Measurements from ENCODE around the gene COPZ1.

COPZ1 gene

DNA sequence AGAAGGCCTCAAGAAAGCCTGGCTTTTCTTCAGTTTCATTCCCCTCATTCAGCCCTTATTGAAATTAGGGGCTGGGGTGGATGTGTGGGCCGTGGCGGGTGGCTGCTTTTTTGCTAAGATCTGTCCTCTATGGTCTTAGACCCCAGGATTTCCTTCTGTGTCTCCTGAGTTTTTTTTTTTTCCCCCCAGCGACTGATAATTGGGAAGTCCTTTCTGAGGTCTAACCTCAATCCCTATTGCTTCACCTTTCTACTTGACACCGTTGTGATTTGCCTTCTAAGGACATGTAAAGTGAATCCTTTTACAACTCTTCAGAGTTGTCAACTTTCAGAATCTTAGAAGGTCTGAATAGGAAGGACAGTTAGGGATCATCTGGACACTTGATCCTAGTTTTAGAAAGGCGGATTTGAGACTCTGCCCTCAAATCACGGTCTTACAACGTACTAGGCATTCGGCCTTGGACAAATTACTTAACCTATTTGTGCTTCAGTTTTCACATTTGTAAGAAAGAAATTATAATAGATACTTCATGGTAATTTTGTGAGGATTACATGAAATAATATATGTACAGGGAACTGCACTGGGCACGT is 34.9 kb downstream of the COPZ1 start:
- DNase-seq, result no peak

DNA sequence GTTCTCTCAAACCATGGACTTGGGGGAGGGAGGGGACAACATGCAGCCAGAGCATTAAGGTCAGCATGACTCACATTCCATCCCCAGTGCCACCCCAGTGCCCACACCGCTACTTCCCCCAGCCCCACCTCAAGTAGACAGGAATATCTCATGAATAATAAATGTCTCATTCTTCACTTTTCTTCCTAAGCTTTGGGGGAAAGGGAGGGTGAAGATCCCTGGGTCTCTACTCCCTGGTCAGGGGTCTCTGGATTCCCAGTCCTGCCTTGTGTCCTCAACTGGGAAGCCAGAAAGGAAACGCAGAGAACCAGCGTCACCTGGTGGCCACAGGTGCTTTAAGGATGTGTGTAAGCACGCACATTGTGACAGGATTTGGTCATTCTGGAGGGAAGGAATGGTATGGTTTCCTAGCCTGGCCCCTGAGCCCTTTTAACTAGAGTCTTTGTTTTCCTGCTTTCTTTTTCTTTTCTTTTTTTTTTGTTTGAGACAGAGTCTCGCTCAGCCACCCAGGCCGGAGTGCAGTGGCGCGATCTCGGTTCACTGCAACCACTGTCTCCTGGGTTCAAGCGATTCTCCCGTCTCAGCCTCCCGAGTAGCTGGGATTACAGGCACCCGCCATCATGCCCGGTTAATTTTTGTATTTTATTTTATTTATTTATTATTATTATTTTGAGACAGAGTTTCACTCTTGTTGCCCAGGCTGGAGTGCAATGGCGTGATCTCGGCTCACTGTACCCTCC is 36.0 kb downstream of the COPZ1 start:
- DNase-seq, result peak; percentile 52 to 56

DNA sequence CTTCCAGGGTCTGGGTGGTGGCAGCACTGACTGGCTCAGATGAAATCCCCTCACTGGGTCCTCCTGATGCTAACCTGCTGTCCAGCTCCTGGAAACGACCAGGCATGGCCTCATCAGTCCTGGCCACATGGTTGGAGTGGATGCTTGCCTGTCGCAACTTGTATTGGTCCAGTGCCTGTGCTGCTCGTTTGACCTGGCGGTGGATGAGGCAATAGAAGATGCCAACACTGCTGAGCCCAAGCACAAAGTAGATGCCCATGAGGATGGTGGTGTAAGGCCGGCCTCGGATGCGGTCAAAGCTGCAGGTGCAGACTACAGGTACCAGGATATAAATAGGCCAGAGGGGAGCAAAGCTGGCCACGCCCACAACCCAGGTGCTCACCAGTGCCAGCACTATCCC is 38.1 kb downstream of the COPZ1 start:
- no peak for DNase-seq

DNA sequence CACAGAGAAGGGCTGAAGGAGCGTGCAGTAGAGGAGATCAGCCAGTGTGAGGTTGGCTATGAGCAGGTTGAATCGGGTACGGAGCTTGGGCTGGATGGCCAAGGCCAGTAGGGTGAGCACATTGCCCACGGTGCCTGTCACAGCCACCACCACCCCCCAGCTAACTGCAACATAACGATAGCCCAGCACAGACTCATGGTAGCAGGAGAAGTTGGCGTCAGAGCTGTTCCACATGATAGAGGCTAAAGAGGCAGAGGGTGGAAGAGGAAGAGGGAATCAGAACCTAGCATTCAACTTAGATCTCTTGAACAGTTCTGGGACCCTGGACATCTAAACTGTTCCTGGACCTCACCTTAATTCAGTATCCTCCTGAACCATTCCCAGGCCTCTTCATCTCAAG is 38.7 kb downstream of the COPZ1 start:
- DNase-seq, result peak in 1 of 2 donors; percentile 8

DNA sequence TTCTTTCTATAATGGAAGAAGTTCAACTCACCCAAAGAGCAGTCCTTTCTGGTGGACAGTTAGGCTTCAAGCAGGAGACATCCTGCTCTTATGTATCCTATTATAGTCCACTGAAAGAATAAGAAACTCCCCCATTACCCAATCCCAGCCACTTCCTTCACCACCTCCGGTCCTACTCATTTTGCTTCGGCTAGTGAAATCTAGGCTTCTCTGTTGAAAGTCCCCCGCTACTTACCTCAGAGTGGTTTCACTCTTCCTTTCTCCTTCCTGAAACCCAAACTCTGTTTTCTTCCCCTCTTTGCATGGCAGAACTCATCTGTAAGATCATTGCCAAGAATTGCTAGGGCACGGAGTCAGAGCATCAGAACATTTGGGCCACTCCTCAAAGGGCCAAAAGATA is 39.5 kb downstream of the COPZ1 start, which contains the start of gene GPR84:
TSS of gene GPR84 (minus strand) at position 74 of the 400 bp plus-strand sequence. CDS start 635 bp downstream, outside the sequence.
- peak; percentile 25 to 41 for DNase-seq

DNA sequence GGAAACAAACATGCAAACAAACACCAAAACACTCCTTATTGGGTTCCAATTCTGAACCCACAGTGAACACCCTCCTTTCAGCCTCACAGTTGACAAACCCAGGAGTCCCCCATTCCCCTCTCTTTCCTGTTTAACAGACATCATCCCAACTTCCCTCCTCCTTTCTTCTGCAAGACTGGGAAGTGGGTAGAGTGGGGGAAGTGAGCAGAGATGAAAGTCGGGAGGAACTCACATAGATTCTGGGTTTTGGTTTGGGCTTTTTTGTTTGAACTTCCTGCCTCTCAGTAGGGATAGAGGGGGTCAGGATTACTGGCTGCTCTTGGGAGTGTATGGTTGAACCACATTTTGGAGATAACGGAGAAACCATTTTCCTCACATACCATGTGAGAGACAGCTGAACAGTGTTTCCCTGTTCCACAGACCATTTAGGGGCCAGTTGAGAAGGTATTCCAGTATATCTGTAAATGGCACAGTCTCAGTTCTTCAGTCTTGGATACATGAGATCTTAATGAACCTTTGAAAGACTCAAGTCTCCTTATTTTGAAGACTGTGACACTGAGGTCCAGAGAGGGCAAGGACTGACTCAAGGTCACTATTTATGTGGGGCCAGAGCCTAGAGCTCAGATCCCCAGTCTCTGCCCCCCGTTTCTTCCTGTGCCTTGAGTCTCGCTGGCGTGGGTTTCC is 43.2 kb downstream of the COPZ1 start:
- DNase-seq, result no peak

DNA sequence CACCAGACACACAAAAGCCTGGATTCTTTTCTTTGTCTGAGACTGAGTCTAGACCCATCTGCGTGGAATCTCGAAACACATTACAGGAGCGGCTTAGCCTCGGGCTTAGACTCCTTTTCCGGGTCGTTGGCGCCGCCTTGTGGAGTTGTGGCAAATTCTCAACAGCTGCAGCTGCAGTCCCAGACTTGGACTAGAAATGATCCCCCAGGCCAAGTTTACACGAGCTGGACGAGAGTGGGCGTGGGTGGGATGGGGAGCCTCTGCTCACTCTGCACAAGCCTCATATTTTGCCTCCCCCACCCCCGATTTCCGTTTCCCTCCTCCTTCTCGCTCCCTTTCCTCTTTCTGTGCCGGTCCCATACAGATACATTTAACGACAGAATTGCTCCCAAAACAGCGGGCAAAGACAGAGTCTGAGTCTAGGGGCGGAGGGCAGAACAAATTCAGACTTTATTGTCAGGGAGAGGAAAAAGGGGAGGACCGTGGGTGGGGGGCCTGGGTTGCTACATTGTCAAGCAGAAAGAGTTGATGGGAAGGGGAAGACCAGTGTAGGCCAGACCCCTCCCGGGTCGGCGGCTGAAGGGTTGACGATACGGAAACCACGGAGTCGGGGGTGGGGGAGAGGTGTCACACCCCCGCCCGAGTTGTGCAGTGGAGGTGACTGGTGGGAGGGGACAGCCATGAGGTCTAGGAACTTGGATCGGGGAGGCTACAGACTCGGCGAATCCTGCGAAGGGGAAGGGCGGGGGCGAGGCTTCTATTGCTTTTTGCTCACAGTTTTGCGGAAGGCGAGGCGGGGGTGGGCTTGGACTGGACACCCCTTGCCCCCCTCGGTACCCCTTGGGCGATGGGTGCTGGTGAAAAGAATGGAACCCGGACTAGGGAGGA is 44.0 kb downstream of the COPZ1 start:
- DNase-seq, result peak; percentile 87 to 88

DNA sequence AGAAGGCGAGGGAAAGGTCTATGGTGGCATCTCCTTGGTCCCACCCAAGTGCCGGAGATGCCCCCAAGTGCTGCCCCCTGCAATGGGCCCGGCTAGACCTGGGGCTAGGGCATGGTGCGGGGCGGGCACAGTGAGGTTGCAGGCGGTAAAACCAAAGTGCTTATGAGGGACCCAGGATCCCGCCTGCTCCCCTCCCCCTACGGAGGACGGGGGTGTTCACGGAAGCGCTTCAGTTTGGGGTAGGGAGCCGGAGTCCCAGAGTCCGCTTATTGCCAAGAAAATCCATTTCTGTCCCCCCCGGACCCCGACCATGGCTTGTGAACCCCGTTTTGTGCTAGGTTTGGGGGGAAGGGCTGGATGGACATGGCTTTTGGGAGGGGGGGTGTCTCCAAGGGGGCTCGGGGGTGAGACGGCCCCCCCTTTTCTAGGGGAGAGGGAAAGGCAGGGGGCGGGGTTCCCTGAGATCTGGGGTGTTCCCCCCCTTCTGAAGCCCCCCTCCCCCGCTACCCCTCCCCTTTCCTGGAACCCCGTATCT is 44.7 kb downstream of the COPZ1 start:
- DNase-seq, result no peak

DNA sequence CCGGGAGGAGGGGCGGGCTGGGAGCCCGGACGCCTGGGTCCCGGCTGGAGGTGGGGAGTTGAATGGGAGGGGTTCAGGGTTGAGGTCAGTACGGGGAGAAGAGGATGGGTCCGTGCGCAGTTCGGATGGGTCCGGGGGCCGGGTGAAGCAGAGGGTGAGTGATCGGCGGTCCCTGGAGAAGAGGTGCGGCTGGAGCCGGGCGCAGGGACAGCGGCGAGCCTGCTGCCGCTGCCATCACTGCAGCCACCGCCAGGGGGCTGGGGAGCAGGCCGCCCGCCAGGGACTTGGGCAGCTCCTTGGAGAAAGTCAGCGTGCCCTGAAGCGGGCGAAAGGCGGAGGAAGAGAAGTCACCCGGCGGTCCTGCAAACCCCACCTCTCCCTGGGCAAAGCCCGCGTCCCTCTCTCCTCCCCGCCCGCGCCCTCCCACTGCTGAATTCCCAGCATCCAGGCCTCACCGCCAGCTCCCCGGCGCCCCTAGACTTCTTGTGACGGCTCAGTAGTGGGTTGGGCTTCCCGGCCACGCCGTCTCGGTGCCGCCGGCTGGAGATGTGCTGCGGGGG is 45.3 kb downstream of the COPZ1 start:
- DNase-seq, result peak; percentile 31 to 41

DNA sequence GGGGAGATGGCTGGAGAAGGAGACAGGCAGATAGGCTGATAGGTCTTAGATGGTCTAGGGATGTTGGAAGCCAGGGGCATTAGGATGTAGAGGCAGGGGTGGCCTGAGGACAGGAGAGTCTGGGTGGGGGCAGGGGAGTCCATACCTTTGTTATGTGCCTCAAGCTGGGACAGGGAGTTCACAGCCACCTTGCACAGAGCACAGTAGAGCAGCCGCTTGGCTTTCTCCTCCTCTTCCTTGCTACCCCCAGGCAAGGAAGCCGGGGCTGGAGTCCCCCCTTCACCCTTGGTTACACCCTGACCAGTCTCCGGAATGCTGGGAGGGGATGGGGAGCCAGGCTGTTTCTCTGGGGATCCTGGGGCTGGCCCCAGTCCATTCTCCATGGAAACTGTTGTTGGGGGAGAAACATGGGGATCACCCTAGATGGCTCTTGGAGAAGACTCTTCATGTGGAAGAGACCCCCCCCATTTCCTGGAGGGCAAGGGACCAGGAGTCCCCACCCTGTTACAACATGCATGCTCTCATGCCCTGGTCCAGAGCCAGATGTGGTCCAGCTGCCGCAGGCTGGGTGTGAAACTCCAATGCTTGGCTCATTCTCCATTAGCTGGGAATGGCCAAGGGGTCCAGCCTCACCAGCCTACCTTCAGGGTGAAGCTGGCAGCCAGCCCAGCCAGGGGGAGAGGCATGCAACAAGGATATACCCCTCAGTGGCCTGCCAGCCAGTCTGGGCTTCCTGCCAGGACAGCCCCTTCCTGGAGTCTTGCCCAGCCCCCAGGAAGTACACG is 46.6 kb downstream of the COPZ1 start:
- no peak for DNase-seq

DNA sequence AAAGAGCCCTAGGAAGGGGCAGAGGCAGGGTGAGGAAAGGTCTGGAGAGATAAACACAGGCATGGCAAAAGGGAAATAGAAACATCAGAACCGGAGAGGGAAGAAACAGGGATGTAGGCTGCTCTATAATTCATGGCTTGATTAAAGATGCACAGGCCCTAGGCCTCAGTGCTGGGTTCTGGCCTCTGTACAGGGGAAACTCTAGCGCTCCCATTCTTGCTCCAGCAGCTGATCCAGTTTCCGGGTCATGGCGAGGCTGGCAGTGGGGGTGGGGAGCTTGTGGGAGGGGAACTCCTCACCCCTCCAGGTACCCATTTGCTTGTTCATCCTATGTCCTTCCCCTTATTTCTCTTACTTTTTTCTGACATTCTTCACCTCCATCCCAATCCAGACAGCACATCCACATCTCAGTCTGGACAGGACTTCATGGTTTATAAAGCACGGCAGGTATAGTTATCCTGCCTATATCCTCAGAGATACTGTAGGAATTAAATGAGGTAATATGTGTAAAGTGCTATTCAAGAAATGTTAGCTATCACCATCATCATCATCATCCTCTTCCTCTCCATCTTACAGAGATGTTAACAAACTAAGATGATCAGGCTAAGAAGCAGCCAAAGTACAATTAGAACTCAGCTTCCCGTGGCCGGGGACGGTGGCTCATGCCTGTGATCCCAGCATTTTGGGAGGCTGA is 47.3 kb downstream of the COPZ1 start:
- no peak for DNase-seq

DNA sequence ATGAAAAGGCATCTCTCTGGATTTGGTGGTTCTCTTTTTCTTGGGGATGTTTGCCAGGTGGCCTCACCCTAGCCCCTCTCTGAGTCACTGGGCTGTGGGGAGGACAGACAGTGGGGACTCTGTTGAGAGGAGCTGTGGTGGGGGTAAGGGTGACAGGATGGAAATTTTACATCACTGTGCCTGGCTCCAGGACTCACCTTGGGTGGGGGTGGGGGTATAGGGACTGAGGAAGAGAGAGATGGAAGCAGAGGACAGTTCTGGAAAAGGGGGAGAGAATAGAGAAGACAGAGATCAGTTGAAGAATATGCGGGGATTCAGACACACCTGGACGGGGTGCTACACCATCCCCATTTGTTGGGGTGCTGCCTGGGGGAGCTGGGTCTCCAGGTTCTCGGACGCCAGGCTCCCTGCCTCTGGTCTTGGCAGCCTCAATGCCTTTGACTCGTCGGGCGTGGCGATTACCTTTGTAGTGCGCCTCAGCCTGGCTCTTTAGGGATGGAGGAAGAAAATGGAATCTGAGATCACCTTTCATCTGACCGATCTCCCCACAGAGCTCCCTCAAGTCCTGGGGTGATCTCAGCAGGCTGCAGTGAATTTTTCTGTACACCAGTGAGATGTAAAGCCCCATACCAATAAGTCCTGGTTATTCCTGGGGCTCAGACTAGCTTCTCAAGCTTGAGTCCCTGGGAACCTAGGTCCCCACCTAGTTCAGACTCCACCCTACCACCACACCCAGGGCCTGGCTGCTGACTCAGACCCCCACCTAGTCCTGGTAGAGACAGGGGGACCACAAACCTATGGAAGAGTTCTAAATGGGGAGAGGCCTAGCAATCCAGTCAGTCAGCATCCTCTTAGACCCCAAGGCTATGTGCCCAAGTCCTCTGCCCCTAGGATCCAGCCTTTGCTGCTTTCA is 49.0 kb downstream of the COPZ1 start:
- no peak for DNase-seq

DNA sequence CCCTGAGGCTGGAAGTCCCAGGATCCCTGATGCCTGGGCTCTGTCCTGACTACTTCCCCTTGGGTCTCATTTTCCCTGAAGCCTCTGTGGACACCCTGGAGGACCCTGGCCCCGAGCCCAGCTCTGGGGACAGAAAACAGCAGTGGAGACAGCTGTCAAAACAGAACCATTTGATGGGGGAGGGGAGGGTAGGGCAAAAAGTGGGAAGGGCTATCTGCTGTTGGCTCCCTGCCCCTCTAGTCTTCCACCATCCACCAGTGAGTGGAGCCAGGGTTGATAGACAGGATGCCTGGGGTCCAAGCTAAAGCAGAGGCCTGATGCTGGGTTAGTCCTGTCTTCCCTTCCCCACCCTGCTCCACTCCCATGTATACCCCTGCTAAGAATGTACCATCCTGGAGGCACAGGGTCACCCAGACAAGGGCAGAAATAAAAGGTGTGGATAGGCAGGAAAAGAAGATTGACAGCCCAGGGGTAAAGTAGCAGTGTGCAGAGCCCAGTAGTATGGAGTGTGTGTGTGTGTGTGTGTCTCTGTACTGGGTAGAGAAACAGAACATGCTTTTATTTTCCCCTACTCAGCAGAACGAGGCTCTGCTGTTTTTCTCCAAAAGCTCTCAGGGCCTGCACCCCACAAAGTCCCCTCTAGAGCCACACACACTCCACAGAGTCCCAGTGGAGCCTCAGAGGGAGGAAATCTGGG is 49.8 kb downstream of the COPZ1 start:
- no peak for DNase-seq

DNA sequence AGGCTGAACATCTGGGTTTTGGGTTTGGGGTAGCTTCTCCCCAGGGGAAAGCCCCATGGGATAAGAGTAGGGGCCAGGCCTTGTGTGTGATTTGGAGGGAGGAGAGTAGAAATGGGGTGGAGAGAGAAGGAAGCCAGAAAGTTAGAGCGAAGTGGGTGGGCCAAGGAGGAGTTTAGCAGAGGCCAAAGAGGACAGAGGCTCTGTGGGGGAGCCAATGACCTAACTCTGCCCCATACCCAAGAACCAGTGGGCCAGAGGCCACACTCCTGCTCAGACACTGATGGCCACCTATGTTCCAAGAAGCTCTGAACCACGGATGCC is 50.3 kb downstream of the COPZ1 start:
- no peak for DNase-seq

DNA sequence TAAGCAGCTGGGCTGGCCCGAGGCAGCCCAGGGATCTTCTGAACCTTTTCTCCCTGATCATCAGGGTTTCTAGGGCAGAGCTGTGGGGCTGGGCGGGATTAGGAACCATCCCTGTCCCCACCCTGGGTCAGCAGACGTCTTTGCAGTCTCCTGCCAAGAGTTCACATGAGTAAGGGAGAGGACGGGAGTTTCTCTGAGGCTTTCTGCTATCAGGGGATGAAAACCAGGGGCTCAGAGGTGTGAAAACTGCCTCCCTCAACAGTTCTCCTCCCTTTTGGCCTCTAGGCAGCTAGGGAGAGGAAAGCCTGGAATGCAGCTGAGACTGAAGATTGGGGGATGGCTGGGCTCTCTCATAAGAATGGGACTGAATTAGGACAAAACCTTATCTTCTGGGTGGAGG is 51.7 kb downstream of the COPZ1 start:
- no peak for DNase-seq

DNA sequence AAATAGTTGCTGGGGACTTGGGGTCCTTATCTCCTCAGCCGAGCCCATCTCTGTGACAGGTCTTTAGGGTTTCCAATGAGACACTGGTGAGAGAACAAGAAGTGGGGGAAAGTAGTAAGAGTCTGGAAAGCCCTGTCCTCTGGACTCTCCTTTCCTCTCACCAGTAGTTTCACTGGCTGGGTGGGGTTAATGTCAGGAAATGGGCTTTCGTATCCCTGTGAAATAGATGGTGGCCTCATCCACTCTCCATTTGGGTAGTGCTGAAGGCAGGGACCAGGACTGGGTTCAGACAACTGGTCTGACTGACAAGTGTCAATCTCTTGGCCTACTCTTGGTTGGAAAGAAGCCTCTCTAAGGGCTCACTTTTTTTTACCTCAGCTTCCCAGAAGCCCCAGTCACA is 52.1 kb downstream of the COPZ1 start:
- DNase-seq, result no peak

DNA sequence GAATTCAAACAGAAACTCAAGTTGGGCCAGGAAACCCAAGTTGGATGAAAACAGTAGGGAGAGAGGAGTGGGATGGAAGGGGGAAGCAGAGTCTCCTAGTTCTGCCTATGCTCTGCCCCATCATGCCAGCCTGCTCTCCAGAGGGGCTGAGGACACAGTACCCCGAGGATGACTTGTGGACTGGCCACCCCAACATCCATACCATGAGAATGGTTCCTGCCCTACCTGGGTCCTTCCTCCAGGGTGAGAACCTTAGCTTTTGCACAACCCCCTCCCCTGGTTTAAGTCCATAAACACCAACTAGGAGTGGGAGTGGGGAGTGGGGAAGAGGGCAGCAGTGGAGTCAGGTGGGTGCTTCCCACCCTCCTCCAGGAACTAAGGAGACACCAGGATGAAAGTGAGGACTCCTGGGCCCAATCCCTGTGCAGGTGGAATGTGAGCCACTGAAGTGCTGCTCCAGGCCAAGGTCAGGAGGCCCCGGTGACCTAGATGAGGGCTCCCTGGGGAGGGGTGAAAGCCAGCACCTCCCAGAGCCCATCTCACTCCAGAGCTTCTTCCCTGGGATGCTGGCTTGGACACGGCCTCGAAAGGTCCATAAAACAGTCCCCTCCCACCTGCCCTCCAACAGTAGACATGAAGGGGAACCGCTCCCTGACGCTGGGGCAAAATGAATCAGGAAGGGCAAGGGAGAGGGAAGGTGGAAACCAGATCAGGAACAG is 53.0 kb downstream of the COPZ1 start:
- no peak for DNase-seq

DNA sequence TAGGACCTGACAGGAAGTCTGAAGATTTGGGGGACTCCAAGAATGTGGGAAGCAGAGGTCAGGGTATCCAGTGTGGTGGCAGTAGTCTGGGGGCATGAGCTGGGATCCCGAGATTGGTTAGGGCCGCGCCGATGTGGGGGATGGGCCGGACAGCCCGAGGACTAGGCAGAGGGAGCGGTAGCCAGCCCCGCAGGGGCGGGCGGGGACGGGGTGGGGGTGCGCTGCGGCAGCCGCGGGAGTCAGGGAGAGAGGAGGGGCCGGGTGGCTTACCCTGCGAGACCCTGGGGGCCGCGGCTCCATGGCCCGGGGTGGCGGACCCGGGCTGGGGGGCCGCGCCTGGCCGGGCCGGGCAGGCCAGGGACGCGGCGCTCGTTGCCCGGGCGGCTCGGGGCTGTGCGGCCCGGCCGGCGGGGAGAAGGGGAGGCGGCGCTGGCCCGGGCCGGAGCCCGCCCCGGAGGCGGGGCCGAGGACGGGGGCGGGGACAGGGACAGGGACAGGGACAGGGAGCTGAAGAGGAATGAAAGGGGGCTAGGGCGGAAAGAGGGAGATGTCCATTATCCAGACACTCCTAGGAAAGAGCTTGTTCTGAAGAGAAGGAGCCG is 54.0 kb downstream of the COPZ1 start:
- peak; percentile 11 to 22 for DNase-seq

Data from CD4-positive, alpha-beta T cell treated with Interleukin-1 beta for 1 hour (primary cell).